HepG2 (cell line): ENCODE measurements around the gene CRNKL1. TPM values are rescaled to one million over a fixed set of nuclear protein-coding genes. Genes with fewer than 3 reads are reported as not detected.

ENCODE experiments used
- GABPA ChIP-seq, 2 experiments: IDR thresholded peaks; 2 replicates each; pipeline ENCODE4 v1.6.1; 2011 to 2016; ENCODE audit warnings: low read depth in 2 of 2, low read length in 1 of 2, missing biosample characterization in 1 of 2, missing genetic modification characterization in 1 of 2
- HIVEP1 ChIP-seq: sonication (generic); formaldehyde crosslinking; IDR thresholded peaks from 2 replicates; pipeline ENCODE4 v1.4.0; 2020; ENCODE audit warnings: mild to moderate bottlenecking, missing genetic modification reagents
- NR2F1 ChIP-seq, 2 experiments: fragments of 450-650 bp in 1 of 2; formaldehyde crosslinking in 1 of 2; IDR thresholded peaks; 2 replicates each; pipeline versions ENCODE4 v1.5.0 to v1.6.1; 2016 to 2020; ENCODE audit warnings: mild to moderate bottlenecking in 1 of 2, missing compliant biosample characterization in 1 of 2, missing genetic modification reagents in 1 of 2, moderate library complexity in 1 of 2
- RARA ChIP-seq: IDR thresholded peaks from 2 replicates; pipeline ENCODE4 v1.6.1; 2016; ENCODE audit warnings: missing genetic modification reagents, missing compliant biosample characterization
- ZNF24 ChIP-seq: fragments of 450-650 bp; IDR thresholded peaks from 2 replicates; pipeline ENCODE4 v1.6.1; 2017; ENCODE audit warnings: antibody characterized with exemption, mild to moderate bottlenecking
- ZNF354B ChIP-seq: sonication (generic); formaldehyde crosslinking; IDR thresholded peaks from 2 replicates; pipeline ENCODE4 v1.8.0; 2022; ENCODE audit warnings: mild to moderate bottlenecking, missing genetic modification reagents
- polyA plus RNA-seq, 8 experiments: library from polyadenylated mRNA; depleted of rRNA in 3 of 8; stranded (reverse) in 7 of 8; unstranded in 1 of 8; fragments of >200 nt; fragmentation: Illumina TruSeq in 4 of 8; extraction: Trizol in 4 of 8; gene quantifications; 2 replicates each; pipeline versions ENCODE4 v1.2.1 to v1.2.3, GENCODE V29; 2011 to 2016; ENCODE audit warnings: low read depth in 4 of 8, missing spikeins in 1 of 8, mixed read lengths in 1 of 8; ENCODE audit not compliant: insufficient read depth in 1 of 8
- total RNA-seq, 5 experiments: library from RNA; depleted of rRNA; stranded (reverse); fragments of >200 nt; fragmentation: Illumina TruSeq; extraction: Trizol; gene quantifications; 2 replicates each; pipeline ENCODE4 v1.2.3, GENCODE V29; 2016; ENCODE audit warnings: low read depth in 1 of 5
- TF ChIP-seq, protein P1 (sequence below): sonication (generic); formaldehyde crosslinking; IDR thresholded peaks from 2 replicates; pipeline ENCODE4 v1.4.0; 2020; ENCODE audit warnings: missing genetic modification reagents
- TF ChIP-seq, protein P2 (sequence below): sonication (generic); formaldehyde crosslinking; IDR thresholded peaks from 2 replicates; pipeline ENCODE4 v1.5.0; 2020; ENCODE audit warnings: mild to moderate bottlenecking, missing genetic modification reagents, borderline replicate concordance
- TF ChIP-seq, protein P3 (sequence below): sonication (generic); formaldehyde crosslinking; IDR thresholded peaks from 2 replicates; pipeline ENCODE4 v1.5.1; 2020; ENCODE audit warnings: missing genetic modification reagents, mild to moderate bottlenecking, borderline replicate concordance
- TF ChIP-seq, protein P4 (sequence below): IDR thresholded peaks from 2 replicates; pipeline ENCODE4 v1.6.1; 2016; ENCODE audit warnings: missing compliant biosample characterization, missing genetic modification reagents, borderline replicate concordance

CRNKL1 gene
- total and polyA plus RNA-seq, 2 of the 13 experiments (the other 11 are each of a cell fraction or from before 2014, with no cell fraction given), result 12.3 to 64.5 TPM

DNA sequence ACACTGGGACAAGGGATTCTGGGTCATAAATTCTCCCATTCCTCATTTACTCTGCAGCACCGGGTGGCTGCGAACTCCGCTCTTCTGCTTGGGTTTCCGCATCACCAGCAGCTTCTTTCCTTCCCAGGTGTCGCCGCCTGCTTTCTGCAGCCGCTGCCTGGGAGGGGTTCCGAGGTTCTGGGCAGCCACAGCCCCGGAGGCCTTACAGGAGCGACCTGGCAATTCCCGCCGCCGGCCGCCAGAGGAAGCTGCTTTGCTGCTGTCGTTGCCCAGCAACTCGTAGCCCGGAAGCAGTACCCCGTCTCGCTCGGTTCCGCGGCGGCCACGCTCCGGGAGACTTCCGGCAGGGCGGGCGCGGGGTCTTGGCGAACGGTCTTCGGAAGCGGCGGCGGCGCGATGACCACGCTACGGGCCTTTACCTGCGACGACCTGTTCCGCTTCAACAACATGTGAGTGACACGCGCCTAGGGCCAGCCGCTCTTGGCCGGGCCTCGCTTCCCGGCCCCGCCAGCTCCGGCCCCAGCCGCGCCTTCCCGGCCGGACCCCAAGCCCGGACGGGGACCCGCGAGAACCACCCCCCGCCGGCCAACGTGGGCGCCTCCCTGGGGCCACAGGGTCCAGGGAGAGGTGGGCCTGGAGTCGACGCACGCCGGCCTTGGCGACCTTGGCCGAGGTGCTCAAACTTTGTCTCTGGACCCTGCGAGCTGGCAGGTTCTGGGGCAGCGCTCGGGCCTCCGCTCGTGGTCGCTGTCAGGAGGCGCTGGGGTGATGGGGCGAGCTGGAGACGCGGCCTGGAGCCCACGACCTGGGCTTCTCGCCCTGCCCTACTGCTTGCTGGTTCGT, 35.0 kb downstream of the CRNKL1 start, which contains the start of gene NAA20 (continued):
- TF ChIP-seq ZNF354B (CRISPR knock-in tag) (peak; percentile 90; the same call in 1 of the 2 replicates), RARA (peak; percentile 74), NR2F1 (CRISPR knock-in tag; IDR thresholded peaks at IDR 0.05) (peak in 1 of 2 experiments; percentile 49; a peak in 1 of 4 replicates), ZNF24 (no peak), GABPA (IDR thresholded peaks at IDR 0.05; ENCODE audit: low read depth, low read length) (peak; percentile 100), GABPA (CRISPR knock-in tag; IDR thresholded peaks at IDR 0.05; ENCODE audit: low read depth) (peak; percentile 97), HIVEP1 (CRISPR knock-in tag) (peak; percentile 70)
- TF ChIP-seq, protein P1, sequence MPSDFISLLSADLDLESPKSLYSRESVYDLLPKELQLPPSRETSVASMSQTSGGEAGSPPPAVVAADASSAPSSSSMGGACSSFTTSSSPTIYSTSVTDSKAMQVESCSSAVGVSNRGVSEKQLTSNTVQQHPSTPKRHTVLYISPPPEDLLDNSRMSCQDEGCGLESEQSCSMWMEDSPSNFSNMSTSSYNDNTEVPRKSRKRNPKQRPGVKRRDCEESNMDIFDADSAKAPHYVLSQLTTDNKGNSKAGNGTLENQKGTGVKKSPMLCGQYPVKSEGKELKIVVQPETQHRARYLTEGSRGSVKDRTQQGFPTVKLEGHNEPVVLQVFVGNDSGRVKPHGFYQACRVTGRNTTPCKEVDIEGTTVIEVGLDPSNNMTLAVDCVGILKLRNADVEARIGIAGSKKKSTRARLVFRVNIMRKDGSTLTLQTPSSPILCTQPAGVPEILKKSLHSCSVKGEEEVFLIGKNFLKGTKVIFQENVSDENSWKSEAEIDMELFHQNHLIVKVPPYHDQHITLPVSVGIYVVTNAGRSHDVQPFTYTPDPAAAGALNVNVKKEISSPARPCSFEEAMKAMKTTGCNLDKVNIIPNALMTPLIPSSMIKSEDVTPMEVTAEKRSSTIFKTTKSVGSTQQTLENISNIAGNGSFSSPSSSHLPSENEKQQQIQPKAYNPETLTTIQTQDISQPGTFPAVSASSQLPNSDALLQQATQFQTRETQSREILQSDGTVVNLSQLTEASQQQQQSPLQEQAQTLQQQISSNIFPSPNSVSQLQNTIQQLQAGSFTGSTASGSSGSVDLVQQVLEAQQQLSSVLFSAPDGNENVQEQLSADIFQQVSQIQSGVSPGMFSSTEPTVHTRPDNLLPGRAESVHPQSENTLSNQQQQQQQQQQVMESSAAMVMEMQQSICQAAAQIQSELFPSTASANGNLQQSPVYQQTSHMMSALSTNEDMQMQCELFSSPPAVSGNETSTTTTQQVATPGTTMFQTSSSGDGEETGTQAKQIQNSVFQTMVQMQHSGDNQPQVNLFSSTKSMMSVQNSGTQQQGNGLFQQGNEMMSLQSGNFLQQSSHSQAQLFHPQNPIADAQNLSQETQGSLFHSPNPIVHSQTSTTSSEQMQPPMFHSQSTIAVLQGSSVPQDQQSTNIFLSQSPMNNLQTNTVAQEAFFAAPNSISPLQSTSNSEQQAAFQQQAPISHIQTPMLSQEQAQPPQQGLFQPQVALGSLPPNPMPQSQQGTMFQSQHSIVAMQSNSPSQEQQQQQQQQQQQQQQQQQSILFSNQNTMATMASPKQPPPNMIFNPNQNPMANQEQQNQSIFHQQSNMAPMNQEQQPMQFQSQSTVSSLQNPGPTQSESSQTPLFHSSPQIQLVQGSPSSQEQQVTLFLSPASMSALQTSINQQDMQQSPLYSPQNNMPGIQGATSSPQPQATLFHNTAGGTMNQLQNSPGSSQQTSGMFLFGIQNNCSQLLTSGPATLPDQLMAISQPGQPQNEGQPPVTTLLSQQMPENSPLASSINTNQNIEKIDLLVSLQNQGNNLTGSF, result peak; percentile 52
- TF ChIP-seq, protein P2, sequence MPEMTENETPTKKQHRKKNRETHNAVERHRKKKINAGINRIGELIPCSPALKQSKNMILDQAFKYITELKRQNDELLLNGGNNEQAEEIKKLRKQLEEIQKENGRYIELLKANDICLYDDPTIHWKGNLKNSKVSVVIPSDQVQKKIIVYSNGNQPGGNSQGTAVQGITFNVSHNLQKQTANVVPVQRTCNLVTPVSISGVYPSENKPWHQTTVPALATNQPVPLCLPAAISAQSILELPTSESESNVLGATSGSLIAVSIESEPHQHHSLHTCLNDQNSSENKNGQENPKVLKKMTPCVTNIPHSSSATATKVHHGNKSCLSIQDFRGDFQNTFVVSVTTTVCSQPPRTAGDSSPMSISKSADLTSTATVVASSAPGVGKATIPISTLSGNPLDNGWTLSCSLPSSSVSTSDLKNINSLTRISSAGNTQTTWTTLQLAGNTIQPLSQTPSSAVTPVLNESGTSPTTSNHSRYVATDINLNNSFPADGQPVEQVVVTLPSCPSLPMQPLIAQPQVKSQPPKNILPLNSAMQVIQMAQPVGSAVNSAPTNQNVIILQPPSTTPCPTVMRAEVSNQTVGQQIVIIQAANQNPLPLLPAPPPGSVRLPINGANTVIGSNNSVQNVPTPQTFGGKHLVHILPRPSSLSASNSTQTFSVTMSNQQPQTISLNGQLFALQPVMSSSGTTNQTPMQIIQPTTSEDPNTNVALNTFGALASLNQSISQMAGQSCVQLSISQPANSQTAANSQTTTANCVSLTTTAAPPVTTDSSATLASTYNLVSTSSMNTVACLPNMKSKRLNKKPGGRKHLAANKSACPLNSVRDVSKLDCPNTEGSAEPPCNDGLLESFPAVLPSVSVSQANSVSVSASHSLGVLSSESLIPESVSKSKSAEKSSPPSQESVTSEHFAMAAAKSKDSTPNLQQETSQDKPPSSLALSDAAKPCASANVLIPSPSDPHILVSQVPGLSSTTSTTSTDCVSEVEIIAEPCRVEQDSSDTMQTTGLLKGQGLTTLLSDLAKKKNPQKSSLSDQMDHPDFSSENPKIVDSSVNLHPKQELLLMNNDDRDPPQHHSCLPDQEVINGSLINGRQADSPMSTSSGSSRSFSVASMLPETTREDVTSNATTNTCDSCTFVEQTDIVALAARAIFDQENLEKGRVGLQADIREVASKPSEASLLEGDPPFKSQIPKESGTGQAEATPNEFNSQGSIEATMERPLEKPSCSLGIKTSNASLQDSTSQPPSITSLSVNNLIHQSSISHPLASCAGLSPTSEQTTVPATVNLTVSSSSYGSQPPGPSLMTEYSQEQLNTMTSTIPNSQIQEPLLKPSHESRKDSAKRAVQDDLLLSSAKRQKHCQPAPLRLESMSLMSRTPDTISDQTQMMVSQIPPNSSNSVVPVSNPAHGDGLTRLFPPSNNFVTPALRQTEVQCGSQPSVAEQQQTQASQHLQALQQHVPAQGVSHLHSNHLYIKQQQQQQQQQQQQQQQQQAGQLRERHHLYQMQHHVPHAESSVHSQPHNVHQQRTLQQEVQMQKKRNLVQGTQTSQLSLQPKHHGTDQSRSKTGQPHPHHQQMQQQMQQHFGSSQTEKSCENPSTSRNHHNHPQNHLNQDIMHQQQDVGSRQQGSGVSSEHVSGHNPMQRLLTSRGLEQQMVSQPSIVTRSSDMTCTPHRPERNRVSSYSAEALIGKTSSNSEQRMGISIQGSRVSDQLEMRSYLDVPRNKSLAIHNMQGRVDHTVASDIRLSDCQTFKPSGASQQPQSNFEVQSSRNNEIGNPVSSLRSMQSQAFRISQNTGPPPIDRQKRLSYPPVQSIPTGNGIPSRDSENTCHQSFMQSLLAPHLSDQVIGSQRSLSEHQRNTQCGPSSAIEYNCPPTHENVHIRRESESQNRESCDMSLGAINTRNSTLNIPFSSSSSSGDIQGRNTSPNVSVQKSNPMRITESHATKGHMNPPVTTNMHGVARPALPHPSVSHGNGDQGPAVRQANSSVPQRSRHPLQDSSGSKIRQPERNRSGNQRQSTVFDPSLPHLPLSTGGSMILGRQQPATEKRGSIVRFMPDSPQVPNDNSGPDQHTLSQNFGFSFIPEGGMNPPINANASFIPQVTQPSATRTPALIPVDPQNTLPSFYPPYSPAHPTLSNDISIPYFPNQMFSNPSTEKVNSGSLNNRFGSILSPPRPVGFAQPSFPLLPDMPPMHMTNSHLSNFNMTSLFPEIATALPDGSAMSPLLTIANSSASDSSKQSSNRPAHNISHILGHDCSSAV (CRISPR knock-in tag), result peak; percentile 98
- TF ChIP-seq, protein P3, sequence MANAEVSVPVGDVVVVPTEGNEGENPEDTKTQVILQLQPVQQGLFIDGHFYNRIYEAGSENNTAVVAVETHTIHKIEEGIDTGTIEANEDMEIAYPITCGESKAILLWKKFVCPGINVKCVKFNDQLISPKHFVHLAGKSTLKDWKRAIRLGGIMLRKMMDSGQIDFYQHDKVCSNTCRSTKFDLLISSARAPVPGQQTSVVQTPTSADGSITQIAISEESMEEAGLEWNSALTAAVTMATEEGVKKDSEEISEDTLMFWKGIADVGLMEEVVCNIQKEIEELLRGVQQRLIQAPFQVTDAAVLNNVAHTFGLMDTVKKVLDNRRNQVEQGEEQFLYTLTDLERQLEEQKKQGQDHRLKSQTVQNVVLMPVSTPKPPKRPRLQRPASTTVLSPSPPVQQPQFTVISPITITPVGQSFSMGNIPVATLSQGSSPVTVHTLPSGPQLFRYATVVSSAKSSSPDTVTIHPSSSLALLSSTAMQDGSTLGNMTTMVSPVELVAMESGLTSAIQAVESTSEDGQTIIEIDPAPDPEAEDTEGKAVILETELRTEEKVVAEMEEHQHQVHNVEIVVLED (CRISPR knock-in tag), result peak; percentile 93
- TF ChIP-seq, protein P4, sequence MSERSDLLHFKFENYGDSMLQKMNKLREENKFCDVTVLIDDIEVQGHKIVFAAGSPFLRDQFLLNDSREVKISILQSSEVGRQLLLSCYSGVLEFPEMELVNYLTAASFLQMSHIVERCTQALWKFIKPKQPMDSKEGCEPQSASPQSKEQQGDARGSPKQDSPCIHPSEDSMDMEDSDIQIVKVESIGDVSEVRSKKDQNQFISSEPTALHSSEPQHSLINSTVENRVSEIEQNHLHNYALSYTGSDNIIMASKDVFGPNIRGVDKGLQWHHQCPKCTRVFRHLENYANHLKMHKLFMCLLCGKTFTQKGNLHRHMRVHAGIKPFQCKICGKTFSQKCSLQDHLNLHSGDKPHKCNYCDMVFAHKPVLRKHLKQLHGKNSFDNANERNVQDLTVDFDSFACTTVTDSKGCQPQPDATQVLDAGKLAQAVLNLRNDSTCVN, result peak; percentile 88
